SU-DHL-6 (cell line): Measurements from ENCODE around the gene CYP1B1.
"Not testable (repeated sequence)": the region's sequence is repeated elsewhere in the genome, so short reads cannot be mapped to it uniquely, and the experiment has no call there.

ENCODE experiments used
- H2AFZ ChIP-seq: fragments of 200-600 bp; sonication (generic); 2 replicates; pipeline ENCODE4 v1.6.1; 2014; ENCODE audit warnings: low read depth, mild to moderate bottlenecking, moderate library complexity, mixed read lengths, antibody characterized with exemption, low read length; ENCODE audit not compliant: severe bottlenecking
- H3F3A ChIP-seq: fragments of 200-600 bp; shearing (Covaris generic); 2 replicates; pipeline ENCODE4 v1.6.0; 2016; ENCODE audit warnings: antibody characterized with exemption, mild to moderate bottlenecking; ENCODE audit not compliant: insufficient read depth
- H3K27ac ChIP-seq: fragments of 200-600 bp; sonication (generic); 2 replicates; pipeline ENCODE4 v1.5.1; 2016; ENCODE audit warnings: low read depth, mild to moderate bottlenecking, low read length, moderate library complexity, mixed read lengths
- H3K27me3 ChIP-seq: fragments of 200-600 bp; sonication (generic), shearing (Covaris generic); 2 replicates; pipeline ENCODE4 v1.6.0; 2014; ENCODE audit warnings: mild to moderate bottlenecking, low read length
- H3K36me3 ChIP-seq: fragments of 200-600 bp; sonication (generic); 2 replicates; pipeline ENCODE4 v1.6.1; 2014; ENCODE audit warnings: mild to moderate bottlenecking, low read length, mixed read lengths
- H3K4me2 ChIP-seq: fragments of 300-600, 200-600 bp; shearing (Covaris generic), sonication (generic); 2 replicates; pipeline ENCODE4 v1.6.0; 2014; ENCODE audit warnings: low read length, low read depth, mild to moderate bottlenecking; ENCODE audit not compliant: poor library complexity, severe bottlenecking
- H3K4me3 ChIP-seq: fragments of 200-600 bp; sonication (generic); 2 replicates; pipeline ENCODE4 v1.5.1; 2014; ENCODE audit warnings: antibody characterized with exemption, low read length, mild to moderate bottlenecking, mixed read lengths; ENCODE audit not compliant: insufficient read depth, poor library complexity, severe bottlenecking
- H3K79me2 ChIP-seq: fragments of 200-600 bp; sonication (generic); 2 replicates; pipeline ENCODE4 v1.6.1; 2014; ENCODE audit warnings: mild to moderate bottlenecking, low read length, moderate library complexity; ENCODE audit not compliant: insufficient read depth
- H3K9ac ChIP-seq: fragments of 200-600 bp; sonication (generic); 2 replicates; pipeline ENCODE4 v1.7.0; 2014; ENCODE audit warnings: mild to moderate bottlenecking, low read length
- H3K9me2 ChIP-seq: fragments of 200-600 bp; sonication (generic); replicated peaks from 2 replicates; pipeline ENCODE4 v1.6.1; 2014; ENCODE audit warnings: low read length; ENCODE audit not compliant: insufficient read depth
- H3K9me3 ChIP-seq: fragments of 200-600 bp; sonication (generic); 2 replicates; pipeline ENCODE4 v1.6.1; 2014; ENCODE audit warnings: low read length, mixed read lengths; ENCODE audit not compliant: insufficient read depth
- H4K20me1 ChIP-seq: fragments of 200-600 bp; sonication (generic); 2 replicates; pipeline ENCODE4 v1.6.1; 2014; ENCODE audit warnings: low read depth, mild to moderate bottlenecking, antibody characterized with exemption, low read length, moderate library complexity, mixed read lengths
- CTCF ChIP-seq: fragments of 200-600 bp; sonication (generic); IDR thresholded peaks from one replicate; pipeline ENCODE4 v1.5.1; 2017; ENCODE audit warnings: antibody characterized with exemption, mild to moderate bottlenecking, low read length, moderate library complexity; ENCODE audit not compliant: insufficient read depth, poor library complexity, severe bottlenecking
- EZH2phosphoT487 ChIP-seq: fragments of 200-600 bp; sonication (generic), shearing (Covaris generic); conservative IDR thresholded peaks from 2 replicates; pipeline ENCODE4 v1.6.1; 2018; ENCODE audit warnings: mild to moderate bottlenecking, antibody characterized with exemption, low read length, moderate library complexity, mixed read lengths

Gene CYP1B1

GRCh38 chr2:38092196-38092902 is 16.4 kb upstream of the CYP1B1 start:
- TF ChIP-seq EZH2phosphoT487 (no peak), CTCF (no peak)
- no peaks in the 10 kb centered on the region for H3K79me2 ChIP-seq
- H3K9me2 ChIP-seq: no peaks in the 10 kb centered on the region
- H3K9ac ChIP-seq: no peak overlapping the region
- H3K36me3 ChIP-seq: no peaks in the 10 kb centered on the region
- no peaks in the 10 kb centered on the region for H4K20me1 ChIP-seq
- H3F3A ChIP-seq: no peaks in the 10 kb centered on the region
- H3K4me3 ChIP-seq: no peak overlapping the region
- no peaks in the 10 kb centered on the region for H3K9me3 ChIP-seq
- no peak overlapping the region for H2AFZ ChIP-seq
- H3K27me3 ChIP-seq: no peaks in the 10 kb centered on the region
- H3K27ac ChIP-seq: no peak overlapping the region
- no peak overlapping the region for H3K4me2 ChIP-seq

- no peak overlapping the region for H3K4me2 ChIP-seq
- H3K27me3 ChIP-seq: no peaks in the 10 kb centered on the region
- no peaks in the 10 kb centered on the region for H3K79me2 ChIP-seq
- H4K20me1 ChIP-seq: no peaks in the 10 kb centered on the region
- no peak overlapping the region for H3K27ac ChIP-seq
- H3K4me3 ChIP-seq: no peak overlapping the region
- H3K9ac ChIP-seq: no peak overlapping the region
- no peaks in the 10 kb centered on the region for H3K9me3 ChIP-seq
- H3K9me2 ChIP-seq: no peaks in the 10 kb centered on the region
- H2AFZ ChIP-seq: no peak overlapping the region
- no peaks in the 10 kb centered on the region for H3F3A ChIP-seq
- no peaks in the 10 kb centered on the region for H3K36me3 ChIP-seq
- TF ChIP-seq EZH2phosphoT487 (no peak), CTCF (no peak)
Measured at GRCh38 chr2:38091760-38092159, 15.8 kb upstream of the CYP1B1 start.

GRCh38 chr2:38090928-38091327 is 15.0 kb upstream of the CYP1B1 start:
- Histone ChIP-seq H3K9me3 (no peaks in the 10 kb centered on the region), H3K4me3 (no peak overlapping the region), H3K79me2 (no peaks in the 10 kb centered on the region), H3K9ac (no peak overlapping the region), H3K4me2 (no peak overlapping the region), H2AFZ (no peak overlapping the region), H4K20me1 (no peaks in the 10 kb centered on the region), H3K27me3 (no peaks in the 10 kb centered on the region), H3K9me2 (no peaks in the 10 kb centered on the region), H3K36me3 (no peaks in the 10 kb centered on the region), H3K27ac (no peak overlapping the region), H3F3A (no peaks in the 10 kb centered on the region)
- TF ChIP-seq EZH2phosphoT487: no peak
- TF ChIP-seq CTCF: no peak

GRCh38 chr2:38090212-38090611 is 14.3 kb upstream of the CYP1B1 start:
- H3K9ac ChIP-seq, H4K20me1 ChIP-seq, H3K9me3 ChIP-seq, H3K36me3 ChIP-seq, H3K27me3 ChIP-seq, H3K79me2 ChIP-seq, H3K9me2 ChIP-seq, H3K4me3 ChIP-seq, H3F3A ChIP-seq, H3K4me2 ChIP-seq, H3K27ac ChIP-seq, H2AFZ ChIP-seq: not testable (repeated sequence)

GRCh38 chr2:38085998-38086698 is 10.2 kb upstream of the CYP1B1 start:
- not testable (repeated sequence) for H3K36me3 ChIP-seq, H4K20me1 ChIP-seq, H2AFZ ChIP-seq, H3K4me3 ChIP-seq, H3K9me2 ChIP-seq, H3K79me2 ChIP-seq, H3F3A ChIP-seq, H3K9me3 ChIP-seq, H3K27ac ChIP-seq, H3K4me2 ChIP-seq, H3K9ac ChIP-seq, H3K27me3 ChIP-seq

GRCh38 chr2:38084556-38084955 is 8.6 kb upstream of the CYP1B1 start:
- H3K79me2 ChIP-seq, H3K9me3 ChIP-seq, H3K4me3 ChIP-seq, H3K9me2 ChIP-seq, H3K9ac ChIP-seq, H2AFZ ChIP-seq, H3K4me2 ChIP-seq, H3K36me3 ChIP-seq, H3K27ac ChIP-seq, H3F3A ChIP-seq, H4K20me1 ChIP-seq, H3K27me3 ChIP-seq: not testable (repeated sequence)
